Liver (tissue), 3 donors: ENCODE results near the gene ZC3H8.

ENCODE experiments used
- CTCF ChIP-seq: fragments of 150-350 bp; IDR thresholded peaks from 2 replicates; pipeline ENCODE4 v1.5.1; 2017; ENCODE audit warnings: improper control_type of control experiment, low read depth, low read length; ENCODE audit not compliant: missing input control
- EGR1 ChIP-seq, 2 donors: IDR thresholded peaks; 2 replicates each; pipeline ENCODE4 v1.6.1; 2016 to 2018; ENCODE audit warnings: antibody characterized with exemption in 2 of 2, low read depth in 2 of 2
- GABPA ChIP-seq, 2 donors: IDR thresholded peaks in 1 of 2; conservative IDR thresholded peaks in 1 of 2; 2 replicates each; pipeline ENCODE4 v1.6.1; 2016; ENCODE audit warnings: antibody characterized with exemption in 2 of 2, mild to moderate bottlenecking in 1 of 2, moderate library complexity in 1 of 2
- JUND ChIP-seq, 2 donors: IDR thresholded peaks; 2 replicates each; pipeline ENCODE4 v1.6.1; 2016; ENCODE audit warnings: antibody characterized with exemption in 2 of 2
- MAX ChIP-seq: IDR thresholded peaks from 2 replicates; pipeline ENCODE4 v1.6.1; 2016; ENCODE audit warnings: antibody characterized with exemption
- RAD21 ChIP-seq, 2 donors: IDR thresholded peaks; 2 replicates each; pipeline ENCODE4 v1.6.1; 2016; ENCODE audit warnings: antibody characterized with exemption in 2 of 2, mild to moderate bottlenecking in 2 of 2
- RXRA ChIP-seq, 2 donors: IDR thresholded peaks; 2 replicates each; pipeline ENCODE4 v1.6.1; 2017 to 2018; ENCODE audit warnings: antibody characterized with exemption in 2 of 2, mild to moderate bottlenecking in 1 of 2
- TAF1 ChIP-seq: conservative IDR thresholded peaks from 2 replicates; pipeline ENCODE4 v1.6.1; 2016; ENCODE audit warnings: antibody characterized with exemption, mild to moderate bottlenecking
- ZBTB33 ChIP-seq: IDR thresholded peaks from 2 replicates; pipeline ENCODE4 v1.6.1; 2016; ENCODE audit warnings: antibody characterized with exemption
- TF ChIP-seq, protein P1 (sequence below): IDR thresholded peaks from 2 replicates; pipeline ENCODE4 v1.6.1; 2016; ENCODE audit warnings: antibody characterized with exemption, mild to moderate bottlenecking
- donor health status: healthy.
- donor health status: healthy.

DNA sequence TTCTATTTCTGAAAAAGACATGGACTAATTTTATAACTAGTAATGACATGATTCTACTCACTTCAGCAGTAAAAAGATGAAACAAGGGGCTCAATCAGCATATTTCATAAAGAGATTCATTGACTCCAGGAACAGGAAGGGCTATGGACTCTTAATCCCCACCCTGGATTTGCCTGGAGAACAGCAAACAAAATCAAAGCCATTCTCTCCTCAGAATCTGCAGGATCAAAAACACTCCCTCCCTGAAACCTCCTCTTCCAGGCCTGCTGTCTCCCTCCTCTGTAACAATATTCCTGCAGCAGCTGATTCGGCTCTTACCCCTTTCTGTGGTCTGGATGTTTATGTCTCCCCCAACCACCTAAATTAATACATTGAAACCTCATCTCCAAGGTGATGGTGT lies 57.0 kb downstream of the ZC3H8 start:
- no peak for TF ChIP-seq CTCF
- TF ChIP-seq, protein P1, sequence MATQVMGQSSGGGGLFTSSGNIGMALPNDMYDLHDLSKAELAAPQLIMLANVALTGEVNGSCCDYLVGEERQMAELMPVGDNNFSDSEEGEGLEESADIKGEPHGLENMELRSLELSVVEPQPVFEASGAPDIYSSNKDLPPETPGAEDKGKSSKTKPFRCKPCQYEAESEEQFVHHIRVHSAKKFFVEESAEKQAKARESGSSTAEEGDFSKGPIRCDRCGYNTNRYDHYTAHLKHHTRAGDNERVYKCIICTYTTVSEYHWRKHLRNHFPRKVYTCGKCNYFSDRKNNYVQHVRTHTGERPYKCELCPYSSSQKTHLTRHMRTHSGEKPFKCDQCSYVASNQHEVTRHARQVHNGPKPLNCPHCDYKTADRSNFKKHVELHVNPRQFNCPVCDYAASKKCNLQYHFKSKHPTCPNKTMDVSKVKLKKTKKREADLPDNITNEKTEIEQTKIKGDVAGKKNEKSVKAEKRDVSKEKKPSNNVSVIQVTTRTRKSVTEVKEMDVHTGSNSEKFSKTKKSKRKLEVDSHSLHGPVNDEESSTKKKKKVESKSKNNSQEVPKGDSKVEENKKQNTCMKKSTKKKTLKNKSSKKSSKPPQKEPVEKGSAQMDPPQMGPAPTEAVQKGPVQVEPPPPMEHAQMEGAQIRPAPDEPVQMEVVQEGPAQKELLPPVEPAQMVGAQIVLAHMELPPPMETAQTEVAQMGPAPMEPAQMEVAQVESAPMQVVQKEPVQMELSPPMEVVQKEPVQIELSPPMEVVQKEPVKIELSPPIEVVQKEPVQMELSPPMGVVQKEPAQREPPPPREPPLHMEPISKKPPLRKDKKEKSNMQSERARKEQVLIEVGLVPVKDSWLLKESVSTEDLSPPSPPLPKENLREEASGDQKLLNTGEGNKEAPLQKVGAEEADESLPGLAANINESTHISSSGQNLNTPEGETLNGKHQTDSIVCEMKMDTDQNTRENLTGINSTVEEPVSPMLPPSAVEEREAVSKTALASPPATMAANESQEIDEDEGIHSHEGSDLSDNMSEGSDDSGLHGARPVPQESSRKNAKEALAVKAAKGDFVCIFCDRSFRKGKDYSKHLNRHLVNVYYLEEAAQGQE: no peak
- no peak for TF ChIP-seq RXRA (IDR thresholded peaks at IDR 0.05)
- TF ChIP-seq JUND (IDR thresholded peaks at IDR 0.05): no peak
- no peak for TF ChIP-seq MAX
- TF ChIP-seq RAD21 (IDR thresholded peaks at IDR 0.05): no peak
- no peak for TF ChIP-seq ZBTB33
- no peak for TF ChIP-seq TAF1
- TF ChIP-seq EGR1 (IDR thresholded peaks at IDR 0.05; ENCODE audit: low read depth in 2 of 2): no peak
- no peak for TF ChIP-seq GABPA (IDR thresholded peaks at IDR 0.05 in 1 of 2, conservative IDR thresholded peaks at IDR 0.05 in 1 of 2)
